GM12873 (cell line): ENCODE results near the gene BCAR3.

ENCODE experiments used
- CTCF ChIP-seq: IDR thresholded peaks from 2 replicates; pipeline ENCODE4 v1.5.1; 2012; ENCODE audit warnings: low read depth, mild to moderate bottlenecking, moderate library complexity, low read length, control low read depth; ENCODE audit not compliant: insufficient read depth; ENCODE audit errors: missing control alignments

Gene BCAR3

GRCh38 chr1:93681101-93681988 is at the start of gene BCAR3:
Gene BCAR3, minus strand, starts transcription at chr1:93681837. Its CDS starts 6,907 bp downstream, at chr1:93674930.
- TF ChIP-seq CTCF: peak; percentile 31

GRCh38 chr1:93730621-93731020 is 49.0 kb upstream of the BCAR3 start:
- TF ChIP-seq CTCF: no peak

- no peak for TF ChIP-seq CTCF
Observed at GRCh38 chr1:93729906-93730305, 48.3 kb upstream of the BCAR3 start.

GRCh38 chr1:93729502-93729901 is 47.9 kb upstream of the BCAR3 start:
- no peak for TF ChIP-seq CTCF

GRCh38 chr1:93728480-93729131 is 47.0 kb upstream of the BCAR3 start:
- no peak for TF ChIP-seq CTCF

GRCh38 chr1:93723733-93724270 is 42.2 kb upstream of the BCAR3 start:
- no peak for TF ChIP-seq CTCF

GRCh38 chr1:93723110-93723509 is 41.5 kb upstream of the BCAR3 start:
- TF ChIP-seq CTCF: no peak
